Effector CD8-positive, alpha-beta T cell (primary cell): ENCODE results near the gene MSGN1.

Experiments
- DNase-seq: peaks from one replicate; lab custom pipeline; 2025; lab: John Stamatoyannopoulos, UW
- total RNA-seq, 4 experiments: gene quantifications; one replicate each; lab custom pipeline; 2026; lab: John Stamatoyannopoulos, UW

The MSGN1 gene, protein sequence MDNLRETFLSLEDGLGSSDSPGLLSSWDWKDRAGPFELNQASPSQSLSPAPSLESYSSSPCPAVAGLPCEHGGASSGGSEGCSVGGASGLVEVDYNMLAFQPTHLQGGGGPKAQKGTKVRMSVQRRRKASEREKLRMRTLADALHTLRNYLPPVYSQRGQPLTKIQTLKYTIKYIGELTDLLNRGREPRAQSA
- 0 reads per million in 4 experiments for total RNA-seq

DNA sequence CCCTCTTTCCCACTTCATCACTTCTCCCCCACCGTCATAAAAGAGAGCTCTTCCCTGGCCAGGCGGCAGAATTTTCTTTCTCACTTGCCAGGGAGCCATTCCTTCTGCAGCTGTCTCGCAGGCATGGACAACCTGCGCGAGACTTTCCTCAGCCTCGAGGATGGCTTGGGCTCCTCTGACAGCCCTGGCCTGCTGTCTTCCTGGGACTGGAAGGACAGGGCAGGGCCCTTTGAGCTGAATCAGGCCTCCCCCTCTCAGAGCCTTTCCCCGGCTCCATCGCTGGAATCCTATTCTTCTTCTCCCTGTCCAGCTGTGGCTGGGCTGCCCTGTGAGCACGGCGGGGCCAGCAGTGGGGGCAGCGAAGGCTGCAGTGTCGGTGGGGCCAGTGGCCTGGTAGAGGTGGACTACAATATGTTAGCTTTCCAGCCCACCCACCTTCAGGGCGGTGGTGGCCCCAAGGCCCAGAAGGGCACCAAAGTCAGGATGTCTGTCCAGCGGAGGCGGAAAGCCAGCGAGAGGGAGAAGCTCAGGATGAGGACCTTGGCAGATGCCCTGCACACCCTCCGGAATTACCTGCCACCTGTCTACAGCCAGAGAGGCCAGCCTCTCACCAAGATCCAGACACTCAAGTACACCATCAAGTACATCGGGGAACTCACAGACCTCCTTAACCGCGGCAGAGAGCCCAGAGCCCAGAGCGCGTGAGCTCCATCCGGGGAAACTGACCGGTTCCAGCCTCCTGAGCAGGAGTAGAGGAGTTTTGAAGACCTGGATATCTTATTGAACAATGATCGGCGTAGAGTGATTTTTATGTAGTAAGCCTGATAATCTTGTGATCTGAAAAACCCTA, at the start of gene MSGN1:
TSS of gene MSGN1 (plus strand) at position 65 of the 850 bp plus-strand sequence. CDS start at position 124, 59 bp downstream.
- DNase-seq: no peak

DNA sequence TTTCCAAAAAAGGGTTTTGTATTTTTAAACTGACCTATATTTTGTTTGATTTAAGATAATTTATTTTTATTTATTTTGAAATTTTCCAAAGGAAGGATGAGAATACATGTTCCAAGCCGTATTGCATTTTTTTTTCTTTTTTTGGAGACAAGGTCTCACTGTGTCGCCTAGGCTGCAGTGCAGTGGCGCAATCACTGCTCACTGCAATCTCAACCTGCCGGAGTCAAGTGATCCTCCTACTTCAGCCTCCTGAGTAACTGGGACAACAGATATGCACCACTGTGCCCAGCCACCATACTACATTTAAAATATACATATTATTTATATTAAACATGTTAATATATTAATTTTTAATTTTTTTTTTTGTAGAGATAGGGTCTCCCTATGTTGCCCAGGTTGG, 47.4 kb upstream of the MSGN1 start:
- no peak for DNase-seq

DNA sequence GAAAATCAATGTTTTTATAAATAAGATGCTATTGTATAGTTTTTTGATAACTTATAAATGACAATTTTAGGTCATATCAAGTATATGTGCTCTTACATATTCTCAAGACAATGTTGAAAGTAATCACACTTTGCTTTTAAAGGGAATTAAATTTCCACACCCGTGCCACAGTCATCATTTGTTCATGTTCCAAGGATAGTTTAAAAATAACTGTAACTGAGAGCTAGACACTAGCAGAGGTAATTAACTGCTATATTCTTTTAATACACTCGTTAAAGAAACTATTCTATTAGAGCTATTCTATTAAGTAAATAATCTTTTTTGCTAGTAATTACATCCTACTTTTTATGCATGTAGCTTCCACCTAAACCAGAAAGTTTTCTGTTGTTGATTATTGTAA, 44.3 kb upstream of the MSGN1 start:
- no peak for DNase-seq

DNA sequence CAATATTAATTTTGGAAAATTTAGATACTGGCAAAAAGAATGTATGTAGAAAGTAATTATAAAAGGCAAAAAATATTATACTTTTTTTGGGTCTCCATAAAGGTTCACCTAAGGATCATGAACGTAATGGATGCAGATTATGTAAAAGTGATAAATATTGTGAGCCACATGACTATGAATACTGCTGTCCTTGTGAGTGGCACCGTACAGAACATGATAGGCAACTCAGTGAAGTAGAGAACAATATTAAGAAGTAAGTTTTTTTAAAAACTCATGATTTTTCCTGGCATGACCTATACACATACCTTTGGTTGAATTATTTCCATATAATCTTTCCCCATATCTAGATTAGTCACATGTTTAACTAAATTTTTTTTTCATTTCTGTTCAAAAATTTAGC, 43.7 kb upstream of the MSGN1 start:
- no peak for DNase-seq

DNA sequence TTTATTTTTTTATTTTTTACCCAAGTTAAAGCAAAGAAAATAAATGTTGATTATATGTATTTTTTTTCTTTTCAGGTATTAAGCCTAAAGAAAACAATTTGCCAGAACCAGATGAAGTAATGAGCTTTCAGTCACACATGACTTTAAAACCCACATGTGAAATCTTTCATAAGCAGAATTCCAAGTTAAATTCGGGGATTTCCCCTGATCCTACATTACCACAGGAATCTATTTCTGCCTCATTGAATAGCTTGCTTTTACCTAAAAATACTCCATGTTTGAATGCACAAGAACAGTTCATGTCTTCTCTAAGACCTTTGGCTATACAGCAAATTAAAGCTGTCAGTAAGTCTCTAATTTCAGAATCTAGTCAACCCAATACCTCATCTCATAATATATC, 35.7 kb upstream of the MSGN1 start:
- no peak for DNase-seq

DNA sequence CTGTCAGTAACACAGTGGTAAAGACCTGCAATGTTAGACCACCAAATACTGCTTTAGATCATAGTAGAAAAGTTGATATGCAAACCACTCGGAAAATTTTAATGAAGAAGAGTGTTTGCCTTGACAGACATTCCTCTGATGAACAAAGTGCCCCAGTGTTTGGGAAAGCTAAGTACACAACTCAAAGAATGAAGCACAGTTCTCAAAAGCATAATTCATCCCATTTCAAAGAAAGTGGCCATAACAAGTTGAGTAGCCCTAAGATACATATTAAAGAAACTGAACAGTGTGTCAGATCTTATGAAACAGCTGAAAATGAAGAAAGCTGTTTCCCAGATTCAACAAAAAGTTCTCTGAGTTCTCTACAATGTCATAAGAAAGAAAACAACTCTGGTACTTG, 34.8 kb upstream of the MSGN1 start:
- no peak for DNase-seq

DNA sequence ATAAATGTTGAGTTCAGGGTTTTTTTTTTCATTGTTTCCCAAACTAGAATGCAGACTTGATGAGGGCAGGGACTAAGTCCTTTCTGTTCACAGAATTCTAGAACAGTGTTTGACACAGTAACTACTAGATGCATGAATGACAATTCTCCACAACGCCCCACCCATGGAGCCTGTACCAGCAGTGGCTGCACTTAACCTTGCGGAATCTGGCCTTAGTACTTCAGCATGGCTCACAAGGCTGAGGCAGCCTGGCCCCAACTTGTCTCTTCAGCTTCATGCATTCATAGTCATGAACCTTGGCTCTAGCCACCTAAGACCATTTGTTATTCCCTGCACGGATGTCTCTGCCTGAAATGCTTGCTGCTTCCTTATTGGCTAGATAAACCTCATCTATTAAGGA, 29.5 kb upstream of the MSGN1 start:
- no peak for DNase-seq

DNA sequence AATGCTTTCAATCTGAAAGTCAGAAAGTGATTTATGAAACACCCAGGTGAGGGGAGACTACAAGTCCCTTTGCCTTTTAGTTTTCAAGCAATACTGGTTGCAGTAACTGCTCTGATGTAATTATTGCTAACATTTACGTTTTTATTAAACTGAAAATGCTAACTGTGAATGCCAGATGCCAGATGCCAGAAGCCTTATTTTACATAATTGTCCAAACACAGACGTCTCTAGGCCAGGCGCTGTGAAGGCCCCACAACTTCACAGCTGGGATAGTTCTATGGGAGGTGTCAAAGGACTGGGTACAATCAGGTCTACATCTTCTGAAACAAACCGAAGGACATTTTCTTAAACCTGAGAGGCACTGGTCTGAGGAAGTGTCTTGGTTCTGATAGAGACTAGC, 27.5 kb upstream of the MSGN1 start:
- no peak for DNase-seq

DNA sequence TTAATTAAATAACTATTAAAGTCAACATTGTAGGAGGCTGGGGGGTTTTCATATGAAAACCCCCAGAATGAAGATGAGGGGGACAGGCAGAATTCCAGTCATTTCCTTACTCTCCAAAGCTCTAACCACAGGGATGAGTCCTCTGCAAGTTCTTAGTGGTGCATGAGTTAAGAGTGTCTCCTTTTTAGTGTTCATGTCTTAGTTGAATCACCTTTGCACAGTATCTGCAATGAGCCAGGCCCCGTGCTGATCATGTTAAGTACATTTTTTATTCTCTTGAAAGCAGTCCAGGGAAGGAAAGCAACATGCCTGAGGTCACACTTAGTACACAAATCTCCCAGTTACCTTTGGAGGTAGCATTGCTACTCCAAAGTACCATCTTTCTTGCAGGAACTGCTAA, 25.7 kb upstream of the MSGN1 start:
- no peak for DNase-seq

DNA sequence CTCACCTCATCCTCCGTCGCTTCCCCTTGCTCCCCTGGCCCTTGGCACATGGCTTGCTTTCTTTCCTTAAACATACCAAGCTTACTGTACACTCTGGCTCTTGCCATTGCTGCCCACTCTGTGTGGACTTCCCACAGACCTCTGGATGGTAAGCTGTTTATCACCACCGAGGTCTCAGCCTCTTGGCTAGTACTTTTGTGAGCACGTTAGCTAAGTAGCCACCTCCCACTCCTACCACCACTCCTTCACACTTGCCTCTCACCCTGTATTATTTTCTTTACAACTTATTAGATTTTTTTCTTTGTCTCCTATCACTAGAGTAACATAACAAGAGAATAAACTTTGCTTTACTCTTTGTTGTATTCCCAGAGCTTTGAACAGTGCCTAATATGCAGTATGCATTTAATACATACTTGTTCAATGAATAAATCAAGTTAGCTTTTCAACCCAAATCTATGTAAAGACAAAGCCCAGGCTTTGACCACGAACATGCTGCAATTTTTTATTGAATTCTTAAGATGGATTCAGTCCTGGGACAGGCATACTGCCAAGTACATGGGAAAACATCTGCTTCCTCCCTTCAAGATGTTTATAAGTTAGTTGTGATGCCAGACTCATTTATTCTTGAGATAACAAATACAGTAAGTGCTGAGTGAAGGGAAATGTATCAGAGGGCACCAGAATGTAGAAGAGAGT, 25.0 kb upstream of the MSGN1 start:
- no peak for DNase-seq

DNA sequence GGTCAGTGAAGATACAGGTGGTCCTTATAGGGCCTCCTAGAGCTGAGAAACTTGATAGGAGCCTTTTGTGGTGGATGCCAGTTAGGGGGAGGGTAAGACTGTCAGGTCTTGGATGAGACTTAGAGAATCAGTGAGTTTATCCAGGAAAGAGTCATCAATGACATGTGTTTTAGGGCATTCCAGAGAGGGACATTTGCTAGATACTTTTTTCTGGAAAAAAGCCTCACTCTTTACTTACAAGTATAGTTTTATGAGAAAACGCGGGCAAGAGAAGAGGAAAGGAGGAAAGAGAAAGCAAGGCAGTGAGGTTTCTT, 24.5 kb upstream of the MSGN1 start:
- no peak for DNase-seq

DNA sequence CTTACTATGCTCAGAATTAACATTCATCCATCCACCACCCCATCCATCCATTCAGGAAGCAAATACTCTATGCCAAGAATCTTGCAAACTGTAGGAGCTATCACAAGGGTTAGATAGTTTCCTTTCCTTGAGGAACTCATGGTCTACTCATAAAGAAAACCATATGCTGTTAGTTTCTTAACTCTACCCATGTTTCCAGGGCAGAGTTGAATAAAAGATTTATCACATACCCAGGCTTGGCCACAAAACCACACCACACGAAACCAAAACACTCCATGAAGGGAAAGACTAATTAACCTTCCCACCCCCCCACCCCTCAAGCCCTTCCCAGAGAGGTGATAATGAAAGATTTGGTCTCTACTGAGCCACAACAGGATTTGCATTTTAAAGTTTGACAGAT, 23.7 kb upstream of the MSGN1 start:
- DNase-seq: no peak

DNA sequence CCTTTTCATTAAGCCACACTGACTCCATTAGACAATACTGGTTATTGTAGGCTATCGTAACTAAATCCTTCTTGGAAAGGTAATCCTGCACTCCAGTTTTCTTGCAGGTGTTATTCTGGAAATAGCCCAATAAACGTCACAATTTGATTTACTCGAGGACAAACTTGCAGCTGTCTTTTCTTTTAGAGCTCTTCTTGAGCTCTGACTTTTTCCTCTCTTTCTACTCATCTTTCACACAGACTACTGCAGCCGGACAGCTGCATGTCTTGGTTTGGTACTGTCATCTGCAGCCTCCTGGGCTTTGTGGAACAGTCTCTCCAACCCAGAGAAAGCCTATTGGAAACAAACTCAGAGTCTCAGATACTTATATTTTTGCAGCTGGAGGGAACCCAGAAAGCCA, 23.0 kb upstream of the MSGN1 start:
- DNase-seq: no peak

DNA sequence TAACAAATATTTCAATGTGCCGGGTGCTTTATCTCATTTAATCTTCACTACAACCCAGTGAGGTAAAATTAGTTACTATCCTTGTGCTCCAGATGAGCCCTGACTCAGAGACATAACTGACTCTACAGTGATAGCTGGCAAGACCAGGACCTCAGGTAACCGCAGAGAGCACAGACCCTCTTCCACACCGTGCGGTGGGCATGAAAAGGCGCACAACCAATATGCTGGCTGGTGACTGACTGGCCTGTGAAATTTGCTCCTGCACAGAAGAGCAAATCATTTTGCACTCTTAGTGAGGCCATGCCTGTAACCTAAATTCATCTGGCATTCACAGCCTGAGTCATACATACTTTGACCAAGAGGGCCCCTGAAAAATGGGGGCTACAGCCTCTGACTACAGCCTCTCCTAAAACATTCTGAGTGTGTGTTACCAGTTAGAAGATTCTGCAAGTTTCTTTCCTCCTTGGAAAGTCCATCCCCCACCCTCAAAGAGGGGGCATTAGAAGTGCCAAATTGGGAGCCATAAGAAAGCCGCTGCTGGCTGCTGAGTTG, 22.4 kb upstream of the MSGN1 start:
- DNase-seq: no peak

DNA sequence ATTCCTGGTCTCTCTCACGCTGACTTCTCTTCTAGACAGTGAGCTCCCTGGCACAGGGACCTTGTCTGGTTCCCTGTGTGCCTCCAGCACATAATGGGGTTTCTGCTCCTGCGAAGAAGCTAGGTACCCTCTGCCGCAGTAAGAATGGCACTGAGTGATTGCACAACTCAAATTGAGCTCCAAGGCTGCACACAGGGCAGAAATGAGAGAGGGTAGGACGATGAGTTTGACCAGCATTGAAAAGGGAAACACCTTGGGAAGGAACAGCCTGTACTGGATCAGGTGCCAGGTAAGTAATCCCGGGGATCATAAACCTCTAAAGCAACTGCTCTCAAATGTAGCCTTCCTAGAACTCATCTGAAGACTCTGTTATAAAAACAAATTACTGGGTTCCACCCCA, 21.0 kb upstream of the MSGN1 start:
- no peak for DNase-seq

DNA sequence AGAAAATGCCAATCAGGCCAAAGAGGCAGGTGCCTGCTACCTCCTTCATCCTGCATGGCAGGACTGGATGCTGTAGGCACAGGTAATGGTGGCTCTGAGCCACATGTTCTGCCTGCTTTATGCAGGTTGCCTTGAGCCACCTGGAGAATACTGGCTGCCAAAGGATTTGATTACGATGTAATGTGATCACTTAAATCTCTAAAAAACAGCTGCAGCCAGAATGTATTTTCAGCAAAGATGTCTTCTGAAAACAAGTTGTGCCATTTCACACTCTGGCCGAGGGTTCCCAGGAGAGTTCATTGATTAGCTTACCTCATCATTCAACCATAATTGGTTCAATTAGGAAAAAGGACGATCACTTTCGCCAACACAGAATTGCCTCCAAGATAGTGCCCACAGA, 17.9 kb upstream of the MSGN1 start:
- no peak for DNase-seq

DNA sequence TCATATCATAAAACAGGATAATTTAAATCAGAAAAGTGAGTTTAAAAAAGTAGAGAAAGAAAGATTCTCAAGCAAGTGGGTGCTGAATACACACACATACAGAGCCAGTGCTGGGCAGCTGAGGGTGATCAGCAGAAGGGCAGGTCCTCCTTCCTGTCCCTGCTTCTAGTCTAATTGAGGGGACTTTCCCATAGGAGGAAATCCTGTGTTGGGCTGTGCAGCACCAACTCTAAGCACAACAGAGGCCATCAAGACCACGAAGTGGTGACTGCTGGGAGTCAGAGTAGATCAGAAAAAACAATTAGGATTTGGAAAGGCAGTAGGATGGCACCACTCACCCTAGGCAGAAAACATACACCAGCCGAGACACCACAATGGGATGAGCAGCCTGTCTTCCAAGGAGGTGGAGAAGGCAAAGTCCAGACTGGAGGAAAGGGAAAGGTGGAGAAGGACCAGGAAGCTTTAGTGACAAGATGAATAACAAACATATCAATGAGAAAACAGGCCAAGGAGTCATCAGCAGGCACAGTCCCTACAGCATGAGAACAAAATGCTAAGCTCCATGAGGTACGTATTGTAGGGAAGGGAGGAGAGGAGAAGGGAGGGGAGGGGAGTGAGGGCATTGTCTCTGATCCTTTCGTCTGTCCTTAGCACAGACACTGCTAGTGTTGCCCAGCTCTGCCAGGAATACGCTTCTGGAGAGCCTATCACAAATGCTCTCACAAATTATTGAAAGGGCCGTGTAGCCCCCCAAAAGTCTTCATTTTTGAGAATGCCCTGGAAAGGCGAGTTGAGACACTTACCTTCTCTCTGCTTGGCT, 16.7 kb upstream of the MSGN1 start:
- DNase-seq: no peak

DNA sequence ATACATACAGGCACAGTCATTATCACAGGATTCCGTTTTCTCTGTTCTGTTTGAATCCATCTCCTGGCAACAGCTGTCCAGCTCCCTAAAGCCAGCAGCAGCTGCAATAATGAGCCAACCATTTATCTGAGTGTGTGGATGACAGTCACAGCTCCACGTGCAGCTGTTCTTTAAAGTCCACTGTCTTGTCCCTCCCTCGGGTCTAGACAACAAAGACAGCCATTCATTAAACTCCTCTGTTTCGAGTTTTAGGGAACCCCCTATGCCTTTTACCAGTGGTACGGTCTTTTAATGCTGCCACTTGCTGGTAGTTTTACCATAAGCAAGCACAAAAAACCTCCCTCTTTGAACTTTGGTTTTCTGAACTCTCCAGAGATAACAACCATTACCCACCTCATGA, 16.0 kb upstream of the MSGN1 start:
- no peak for DNase-seq

DNA sequence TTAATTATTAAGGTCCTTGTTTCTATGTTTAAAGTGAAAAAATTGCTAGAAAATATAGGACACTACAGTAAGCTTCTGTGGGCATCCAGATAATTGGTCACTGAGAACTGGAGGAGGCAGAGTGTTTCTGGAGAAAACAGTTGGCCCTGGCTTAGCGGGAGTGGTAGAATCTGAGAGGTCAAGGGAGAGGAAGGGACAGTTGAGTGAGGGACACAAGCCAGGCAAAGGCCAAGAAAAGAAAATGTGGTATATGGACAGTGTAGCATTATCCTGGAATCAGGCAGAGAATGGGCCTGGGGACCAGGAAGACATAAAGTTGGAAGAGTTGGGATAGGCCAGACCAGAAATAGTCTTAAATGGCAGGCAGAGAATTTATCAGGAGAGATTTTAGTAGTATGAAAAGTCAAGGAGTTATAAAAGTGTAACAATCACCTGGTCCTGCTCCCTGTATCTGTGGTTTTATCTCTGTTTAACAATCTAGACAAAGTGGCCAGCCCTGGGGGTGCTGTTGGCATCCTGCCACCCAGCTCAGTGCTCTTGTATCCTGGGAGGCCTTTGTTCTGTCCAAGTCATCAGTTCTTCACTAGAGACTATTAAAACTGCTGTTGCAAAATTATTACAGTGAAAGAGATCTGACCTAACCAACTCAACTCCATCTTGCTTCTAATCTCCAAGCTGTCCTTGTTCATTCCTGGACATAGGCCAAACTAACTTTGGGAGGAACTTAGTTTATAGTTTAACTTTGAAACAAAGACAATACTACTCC, 15.4 kb upstream of the MSGN1 start:
- DNase-seq: no peak

DNA sequence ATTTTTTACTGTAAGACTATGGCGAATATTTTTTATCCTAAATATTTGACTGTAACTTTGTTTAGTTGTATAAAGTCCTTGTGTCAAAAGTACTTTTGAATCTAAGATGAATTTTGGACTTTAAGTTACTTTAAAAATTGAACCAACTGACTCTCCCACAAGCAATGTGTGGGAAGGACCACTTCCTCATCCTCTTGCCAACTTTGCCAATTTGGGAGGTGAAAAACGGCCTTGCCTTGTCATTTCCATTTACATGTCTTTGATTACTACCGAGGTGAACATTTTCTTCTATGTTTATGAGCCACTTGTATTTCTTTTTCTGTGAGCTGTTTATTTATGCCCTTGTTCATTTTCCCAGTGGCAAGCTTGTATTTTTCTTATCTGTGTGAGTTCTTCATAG, 12.8 kb upstream of the MSGN1 start:
- no peak for DNase-seq

DNA sequence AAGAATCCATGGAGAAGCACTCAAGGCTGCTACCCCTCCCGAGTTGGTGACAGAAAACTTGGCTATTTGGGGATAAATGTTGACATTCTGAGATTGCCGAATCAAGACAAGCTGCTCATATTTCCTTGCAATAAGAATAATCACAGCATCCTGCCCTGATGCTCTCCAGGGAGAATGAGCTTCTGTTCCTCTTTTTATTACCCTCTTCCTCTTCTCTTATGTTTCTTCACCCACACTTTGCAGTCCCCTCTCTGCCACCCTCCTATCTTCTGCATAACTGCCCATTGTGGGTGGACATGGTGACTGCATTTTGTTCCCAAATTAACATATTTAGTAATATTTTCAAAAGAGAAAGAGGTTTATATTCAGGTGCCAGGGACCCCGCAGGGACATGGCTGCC, 11.9 kb upstream of the MSGN1 start:
- DNase-seq: no peak
